ENCODE results near the gene ANKRD39.
"Not testable (repeated sequence)": the region's sequence is repeated elsewhere in the genome, so short reads cannot be mapped to it uniquely, and the experiment has no call there.

Gene ANKRD39

GRCh38 chr2:96863056-96863455 is 5.2 kb upstream of the ANKRD39 start:
- H3K27ac ChIP-seq (ENCODE audit: insufficient read depth in 1 of 2, low read depth in 1 of 2, low read length in 2 of 2, poor library complexity in 1 of 2, severe bottlenecking in 2 of 2); DNase-seq; H3K27me3 ChIP-seq (replicated peaks in 2 of 5; ENCODE audit: control insufficient read depth in 4 of 5, insufficient read depth in 5 of 5, low read length in 4 of 5); H3K4me3 ChIP-seq (ENCODE audit: control insufficient read depth in 1 of 7, extremely low read depth in 1 of 7, insufficient read depth in 4 of 7, low read depth in 2 of 7, low read length in 6 of 7); H3K9me3 ChIP-seq (ENCODE audit: control extremely low read depth in 1 of 5, control insufficient read depth in 4 of 5, insufficient read depth in 2 of 5, low read depth in 1 of 5, low read length in 4 of 5); POLR2A ChIA-PET: not testable (repeated sequence)
- WGBS (ENCODE audit: insufficient coverage): 100% methylated on average over 4 of the region's 4 CpGs
- CTCF ChIA-PET: interaction anchor here (1.0 to 2.4 kb wide), 4 partner anchors 9 to 96 kb away, joined by 3 to 14 read pairs (median 5); no protein-coding TSS in a partner anchor
- H3K4me1 ChIP-seq (ENCODE audit: control extremely low read depth in 1 of 4, control insufficient read depth in 4 of 4, insufficient read depth in 4 of 4, low read length in 3 of 4): peaks cover 0 to 54% (median 50%) of the 10 kb centered on the region in 4 experiments
- peaks cover 5 to 53% (median 36%) of the 10 kb centered on the region in 4 experiments for H3K36me3 ChIP-seq (ENCODE audit: control insufficient read depth in 4 of 4, insufficient read depth in 4 of 4, low read length in 3 of 4)

GRCh38 chr2:96861074-96861473 is 3.3 kb upstream of the ANKRD39 start:
- ChIA-PET CTCF (interaction anchor here (1.1 to 2.0 kb wide), 8 partner anchors 8 to 101 kb away, joined by 3 to 10 read pairs (median 4); no protein-coding TSS in a partner anchor), POLR2A (no interaction called here)
- no peaks in the 10 kb centered on the region for H3K9me3 ChIP-seq (ENCODE audit: control extremely low read depth in 1 of 5, control insufficient read depth in 4 of 5, insufficient read depth in 2 of 5, low read depth in 1 of 5, low read length in 4 of 5)
- no peak overlapping the region for H3K4me3 ChIP-seq (ENCODE audit: control insufficient read depth in 1 of 7, extremely low read depth in 1 of 7, insufficient read depth in 4 of 7, low read depth in 2 of 7, low read length in 6 of 7)
- H3K27me3 ChIP-seq (replicated peaks in 2 of 5; ENCODE audit: control insufficient read depth in 4 of 5, insufficient read depth in 5 of 5, low read length in 4 of 5): no peaks in the 10 kb centered on the region
- H3K4me1 ChIP-seq (ENCODE audit: control extremely low read depth in 1 of 4, control insufficient read depth in 4 of 4, insufficient read depth in 4 of 4, low read length in 3 of 4): peaks cover 2 to 51% (median 46%) of the 10 kb centered on the region in 4 experiments
- no peak overlapping the region for H3K27ac ChIP-seq (ENCODE audit: insufficient read depth in 1 of 2, low read depth in 1 of 2, low read length in 2 of 2, poor library complexity in 1 of 2, severe bottlenecking in 2 of 2)
- 98% methylated on average over 11 of the region's 17 CpGs for WGBS (ENCODE audit: insufficient coverage)
- DNase-seq: no peak
- H3K36me3 ChIP-seq (ENCODE audit: control insufficient read depth in 4 of 4, insufficient read depth in 4 of 4, low read length in 3 of 4): peaks cover 5 to 52% (median 36%) of the 10 kb centered on the region in 4 experiments

DNA sequence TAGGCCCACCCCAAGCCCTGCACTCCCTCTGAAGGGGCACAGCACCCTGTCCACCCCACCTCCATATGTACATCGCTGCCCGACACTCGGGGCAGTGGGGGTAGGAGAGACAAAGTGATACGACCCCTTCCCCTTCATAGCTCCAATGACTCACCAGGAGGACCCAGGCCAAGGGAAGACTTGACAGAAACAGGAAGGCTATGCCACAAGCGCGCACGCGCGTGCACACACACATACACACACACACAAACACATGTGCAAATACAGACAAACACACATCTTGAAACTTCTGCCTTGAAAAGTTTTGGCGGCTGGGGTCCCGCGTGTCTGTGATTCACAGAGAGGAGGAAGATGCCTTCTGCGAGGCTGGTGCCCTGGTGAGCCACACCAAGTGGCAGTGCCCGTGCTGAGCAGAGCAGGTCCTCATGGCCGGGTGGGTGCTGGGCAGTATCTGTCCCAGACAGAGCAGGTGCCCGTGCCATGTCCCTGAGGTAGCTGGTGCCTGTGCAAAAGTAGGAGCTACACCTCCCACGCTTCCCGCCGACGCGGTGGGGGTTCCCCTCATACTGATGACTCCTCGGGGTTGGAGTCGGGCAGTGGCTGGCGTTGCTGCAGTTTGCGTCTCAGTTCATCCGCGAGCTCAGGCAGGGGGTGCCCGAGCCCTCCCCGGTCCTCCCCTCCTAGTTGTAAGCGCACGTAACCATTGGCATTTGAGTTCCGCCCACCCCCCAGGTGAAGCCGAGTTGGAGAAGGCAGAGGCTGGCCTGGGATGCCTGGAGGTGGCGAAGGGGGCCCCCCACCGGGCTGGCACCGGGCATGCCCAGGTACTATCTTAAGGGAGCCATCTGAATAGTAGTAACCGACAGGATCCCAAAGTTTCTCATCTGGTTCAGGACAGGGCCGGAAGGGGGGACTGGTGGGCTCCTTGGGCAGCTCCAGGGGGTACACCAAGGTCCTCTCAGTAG is 2.5 kb upstream of the ANKRD39 start:
- ChIA-PET CTCF (interaction anchor here (1.1 to 3.3 kb wide), 7 partner anchors 9 to 101 kb away, joined by 3 to 16 read pairs (median 5); no protein-coding TSS in a partner anchor), POLR2A (no interaction called here)
- no peak overlapping the region for H3K4me3 ChIP-seq (ENCODE audit: control insufficient read depth in 1 of 7, extremely low read depth in 1 of 7, insufficient read depth in 4 of 7, low read depth in 2 of 7, low read length in 6 of 7)
- DNase-seq: peak; percentile 57 to 85 (median 77)
- no peaks in the 10 kb centered on the region for H3K27me3 ChIP-seq (replicated peaks in 2 of 5; ENCODE audit: control insufficient read depth in 4 of 5, insufficient read depth in 5 of 5, low read length in 4 of 5)
- H3K27ac ChIP-seq (ENCODE audit: insufficient read depth in 1 of 2, low read depth in 1 of 2, low read length in 2 of 2, poor library complexity in 1 of 2, severe bottlenecking in 2 of 2): no peak overlapping the region
- 77% methylated on average over 27 of the region's 38 CpGs for WGBS (ENCODE audit: insufficient coverage)
- no peaks in the 10 kb centered on the region for H3K9me3 ChIP-seq (ENCODE audit: control extremely low read depth in 1 of 5, control insufficient read depth in 4 of 5, insufficient read depth in 2 of 5, low read depth in 1 of 5, low read length in 4 of 5)
- H3K36me3 ChIP-seq (ENCODE audit: control insufficient read depth in 4 of 4, insufficient read depth in 4 of 4, low read length in 3 of 4): peaks cover 4 to 45% (median 30%) of the 10 kb centered on the region in 4 experiments
- peaks cover 2 to 46% (median 44%) of the 10 kb centered on the region in 4 experiments for H3K4me1 ChIP-seq (ENCODE audit: control extremely low read depth in 1 of 4, control insufficient read depth in 4 of 4, insufficient read depth in 4 of 4, low read length in 3 of 4)

DNA sequence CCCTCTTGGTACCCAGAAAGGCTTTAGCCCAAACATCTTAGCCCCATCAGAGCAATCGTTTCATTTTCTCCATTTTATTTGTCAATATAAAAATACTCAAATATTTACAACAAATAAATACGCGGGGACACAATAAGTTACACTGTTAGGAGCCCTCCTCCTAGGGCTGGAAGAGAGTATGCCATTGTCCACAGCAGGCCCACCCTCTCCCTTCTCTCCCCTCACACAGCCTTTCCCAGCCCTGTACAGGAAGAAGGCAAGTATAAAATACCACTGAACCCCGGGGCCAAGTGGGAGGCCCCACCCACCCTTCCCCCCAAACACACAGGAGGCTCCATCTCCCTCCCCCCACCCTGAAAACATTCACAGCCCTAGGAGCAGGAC is 1.9 kb upstream of the ANKRD39 start:
- Histone ChIP-seq H3K9me3 (ENCODE audit: control extremely low read depth in 1 of 5, control insufficient read depth in 4 of 5, insufficient read depth in 2 of 5, low read depth in 1 of 5, low read length in 4 of 5) (no peaks in the 10 kb centered on the region), H3K4me3 (ENCODE audit: control insufficient read depth in 1 of 7, extremely low read depth in 1 of 7, insufficient read depth in 4 of 7, low read depth in 2 of 7, low read length in 6 of 7) (no peak overlapping the region), H3K27ac (ENCODE audit: insufficient read depth in 1 of 2, low read depth in 1 of 2, low read length in 2 of 2, poor library complexity in 1 of 2, severe bottlenecking in 2 of 2) (no peak overlapping the region), H3K4me1 (ENCODE audit: control extremely low read depth in 1 of 4, control insufficient read depth in 4 of 4, insufficient read depth in 4 of 4, low read length in 3 of 4) (peaks cover 2 to 46% (median 44%) of the 10 kb centered on the region in 4 experiments), H3K27me3 (replicated peaks in 2 of 5; ENCODE audit: control insufficient read depth in 4 of 5, insufficient read depth in 5 of 5, low read length in 4 of 5) (no peaks in the 10 kb centered on the region), H3K36me3 (ENCODE audit: control insufficient read depth in 4 of 4, insufficient read depth in 4 of 4, low read length in 3 of 4) (peaks cover 3 to 38% (median 23%) of the 10 kb centered on the region in 4 experiments)
- WGBS (ENCODE audit: insufficient coverage): 86% methylated on average over 1 of the region's 4 CpGs
- DNase-seq: peak in 1 of 3 donors; percentile 7
- CTCF ChIA-PET: interaction anchor here (1.5 to 3.3 kb wide), 3 partner anchors 80 to 101 kb away, joined by 3 to 16 read pairs (median 8); no protein-coding TSS in a partner anchor
- POLR2A ChIA-PET: no interaction called here

DNA sequence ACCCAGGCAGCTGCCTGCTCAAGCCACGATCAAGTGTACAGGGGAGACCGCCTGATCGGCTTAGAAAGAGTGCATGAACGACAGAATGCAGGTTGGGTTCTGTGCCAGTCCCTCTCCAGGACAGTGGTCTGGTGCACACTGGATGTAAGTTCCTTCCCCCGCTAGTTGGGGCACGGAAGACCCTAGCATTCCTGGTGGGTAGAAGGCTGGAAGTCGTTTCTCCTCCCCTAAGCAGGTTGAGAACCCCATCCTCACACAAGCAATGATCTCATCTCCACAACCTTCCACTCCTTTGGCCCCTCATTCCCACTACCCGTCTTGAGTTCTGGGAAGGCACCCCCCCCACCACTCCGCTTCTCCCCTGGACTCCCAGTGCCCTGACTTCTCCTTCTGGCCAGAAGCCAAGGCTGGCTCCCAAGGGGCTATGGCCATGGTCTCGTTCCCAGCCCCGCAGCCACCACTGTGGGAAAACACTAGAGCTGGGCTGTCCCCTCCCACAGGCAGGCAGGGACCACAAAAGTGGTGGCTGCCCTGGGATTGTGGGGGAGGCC is 1.4 kb upstream of the ANKRD39 start:
- ChIA-PET CTCF (interaction anchor here (1.6 to 3.7 kb wide), 11 partner anchors 12 to 253 kb away, joined by 3 to 44 read pairs (median 11); partner anchors contain the start of genes ANKRD36 and CNNM3), POLR2A (no interaction called here)
- Histone ChIP-seq H3K27ac (ENCODE audit: insufficient read depth in 1 of 2, low read depth in 1 of 2, low read length in 2 of 2, poor library complexity in 1 of 2, severe bottlenecking in 2 of 2) (no peak overlapping the region), H3K36me3 (ENCODE audit: control insufficient read depth in 4 of 4, insufficient read depth in 4 of 4, low read length in 3 of 4) (peaks cover 3 to 37% (median 20%) of the 10 kb centered on the region in 4 experiments), H3K4me1 (ENCODE audit: control extremely low read depth in 1 of 4, control insufficient read depth in 4 of 4, insufficient read depth in 4 of 4, low read length in 3 of 4) (peaks cover 2 to 46% (median 44%) of the 10 kb centered on the region in 4 experiments), H3K4me3 (ENCODE audit: control insufficient read depth in 1 of 7, extremely low read depth in 1 of 7, insufficient read depth in 4 of 7, low read depth in 2 of 7, low read length in 6 of 7) (peak overlapping the region in 2 of 7 experiments; percentile 57 to 82), H3K27me3 (replicated peaks in 2 of 5; ENCODE audit: control insufficient read depth in 4 of 5, insufficient read depth in 5 of 5, low read length in 4 of 5) (no peaks in the 10 kb centered on the region), H3K9me3 (ENCODE audit: control extremely low read depth in 1 of 5, control insufficient read depth in 4 of 5, insufficient read depth in 2 of 5, low read depth in 1 of 5, low read length in 4 of 5) (no peaks in the 10 kb centered on the region)
- WGBS (ENCODE audit: insufficient coverage): 88% methylated on average over 8 of the region's 11 CpGs
- DNase-seq: no peak

- ChIA-PET CTCF (interaction anchor here (0.5 to 3.7 kb wide), 33 partner anchors 9 to 255 kb away, joined by 3 to 44 read pairs (median 6); partner anchors contain the start of genes ANKRD36 and CNNM3), POLR2A (interaction anchor here (0.6 to 1.0 kb wide), 5 partner anchors 13 to 97 kb away, joined by 3 to 5 read pairs (median 4); partner anchors contain the start of gene ANKRD23)
- Histone ChIP-seq H3K9me3 (ENCODE audit: control extremely low read depth in 1 of 5, control insufficient read depth in 4 of 5, insufficient read depth in 2 of 5, low read depth in 1 of 5, low read length in 4 of 5) (no peaks in the 10 kb centered on the region), H3K27me3 (replicated peaks in 2 of 5; ENCODE audit: control insufficient read depth in 4 of 5, insufficient read depth in 5 of 5, low read length in 4 of 5) (no peaks in the 10 kb centered on the region), H3K4me1 (ENCODE audit: control extremely low read depth in 1 of 4, control insufficient read depth in 4 of 4, insufficient read depth in 4 of 4, low read length in 3 of 4) (peaks cover 2 to 44% (median 43%) of the 10 kb centered on the region in 4 experiments), H3K4me3 (ENCODE audit: control insufficient read depth in 1 of 7, extremely low read depth in 1 of 7, insufficient read depth in 4 of 7, low read depth in 2 of 7, low read length in 6 of 7) (peak overlapping the region; percentile 49 to 82 (median 69)), H3K27ac (ENCODE audit: insufficient read depth in 1 of 2, low read depth in 1 of 2, low read length in 2 of 2, poor library complexity in 1 of 2, severe bottlenecking in 2 of 2) (peak overlapping the region in 1 of 2 experiments; percentile 76), H3K36me3 (ENCODE audit: control insufficient read depth in 4 of 4, insufficient read depth in 4 of 4, low read length in 3 of 4) (peaks cover 3 to 35% (median 25%) of the 10 kb centered on the region in 4 experiments)
- 11% methylated on average over 25 of the region's 27 CpGs for WGBS (ENCODE audit: insufficient coverage)
- peak in 2 of 3 donors; percentile 67 for DNase-seq
Observed at GRCh38 chr2:96856776-96857666, 795 bp downstream of the ANKRD39 start.

All from common myeloid progenitor, CD34-positive (primary cell).